ENCODE data around the gene COL2A1.
A peak's percentile ranks its signal among the peaks of the same experiment; 100 is the strongest.

COL2A1 gene

GRCh38 chr12:47991106-47992061 is 12.9 kb downstream of the COL2A1 start:
- DNase-seq, result no peak

DNA sequence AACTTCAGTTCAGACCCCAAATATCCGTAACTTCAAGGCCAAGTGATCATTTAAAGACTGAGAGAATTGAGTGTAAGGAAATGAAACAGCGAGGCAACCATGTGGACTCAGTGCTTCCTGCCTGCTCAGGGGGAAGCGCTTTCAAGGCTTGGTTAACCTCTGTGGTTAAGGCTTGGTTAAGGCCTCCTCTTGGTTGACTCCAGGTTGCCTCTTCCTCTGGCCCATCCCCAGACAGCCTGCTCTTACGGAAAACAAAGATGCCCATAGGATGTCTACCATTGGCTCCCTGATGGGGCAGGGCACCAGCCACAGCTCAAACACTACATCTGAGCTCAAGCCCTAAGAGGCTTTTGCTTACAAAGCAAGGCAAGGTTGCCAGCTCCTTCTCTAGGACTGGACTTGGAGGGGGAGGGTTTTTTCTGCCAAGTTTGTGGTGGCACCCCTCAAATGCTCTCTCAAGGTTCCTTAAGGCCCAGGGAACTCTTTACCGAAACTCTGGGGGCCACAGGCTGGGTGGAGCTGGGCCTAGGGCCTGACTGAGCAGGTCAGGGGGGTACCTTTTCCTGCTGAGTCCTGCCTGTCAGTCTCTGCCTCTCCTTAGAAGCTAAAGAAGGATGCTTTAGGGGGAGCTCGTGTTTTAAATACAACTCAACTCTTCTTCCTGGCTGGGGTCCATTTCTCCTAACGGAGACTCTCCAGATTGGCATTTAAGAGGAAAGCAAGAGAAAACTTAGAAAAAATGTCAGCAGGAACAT is 13.7 kb downstream of the COL2A1 start:
- DNase-seq, result no peak

DNA sequence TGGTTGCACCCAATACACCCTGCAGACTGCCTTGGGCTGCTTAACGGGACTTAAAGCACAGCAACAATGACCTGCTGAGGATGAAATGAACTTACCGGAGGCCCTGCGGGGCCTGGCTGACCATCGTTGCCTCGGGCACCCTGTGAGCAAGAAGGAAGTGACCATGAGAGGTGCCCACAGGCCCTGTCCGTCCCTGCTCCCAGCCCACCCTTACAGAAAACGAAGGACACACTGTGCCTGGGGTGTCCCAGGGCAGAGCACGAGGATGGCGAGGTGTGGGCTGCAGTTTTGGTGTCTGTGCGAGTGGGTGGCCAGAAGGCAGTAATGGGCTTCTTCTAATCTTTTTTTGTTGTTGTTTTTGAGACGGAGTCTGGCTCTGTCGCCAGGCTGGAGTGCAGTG is 14.6 kb downstream of the COL2A1 start:
- DNase-seq, result no peak

DNA sequence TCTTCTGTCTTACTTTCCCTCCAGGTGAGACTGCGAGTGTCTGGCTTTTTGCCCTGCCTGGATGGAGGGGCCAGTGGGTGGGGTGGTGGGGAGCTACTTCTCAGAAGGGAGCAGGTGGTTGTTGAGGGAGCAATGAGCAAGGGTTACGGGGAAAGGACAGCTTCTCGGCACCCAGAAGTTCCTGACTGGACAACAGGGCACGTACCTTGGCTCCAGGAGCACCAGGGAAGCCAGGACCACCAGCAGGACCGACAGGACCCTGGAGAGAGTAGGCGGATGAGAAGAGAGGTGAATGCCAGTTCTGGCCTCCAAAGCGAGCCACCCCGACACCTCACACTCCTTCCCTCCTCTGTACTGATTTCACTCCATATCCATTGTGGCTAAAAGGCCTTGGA is 15.3 kb downstream of the COL2A1 start:
- DNase-seq, result no peak

GRCh38 chr12:47988073-47989022 is 15.9 kb downstream of the COL2A1 start:
- DNase-seq, result peak in 7 of 56 donors; percentile 8 to 40 (median 17)

- peak in 27 of 56 donors; percentile 6 to 75 (median 45) for DNase-seq
These were observed 16.7 kb downstream of the COL2A1 start for GRCh38 chr12:47987411-47988072.

GRCh38 chr12:47986832-47987231 is 17.4 kb downstream of the COL2A1 start:
- no peak for DNase-seq

- no peak for DNase-seq
These were observed 18.0 kb downstream of the COL2A1 start for GRCh38 chr12:47986291-47986660.

- no peak for DNase-seq
These were observed 18.5 kb downstream of the COL2A1 start for GRCh38 chr12:47985596-47986290.

GRCh38 chr12:47984331-47984801 is 19.9 kb downstream of the COL2A1 start:
- no peak for DNase-seq

GRCh38 chr12:47983541-47984115 is 20.6 kb downstream of the COL2A1 start:
- peak in 1 of 56 donors; percentile 2 for DNase-seq

DNA sequence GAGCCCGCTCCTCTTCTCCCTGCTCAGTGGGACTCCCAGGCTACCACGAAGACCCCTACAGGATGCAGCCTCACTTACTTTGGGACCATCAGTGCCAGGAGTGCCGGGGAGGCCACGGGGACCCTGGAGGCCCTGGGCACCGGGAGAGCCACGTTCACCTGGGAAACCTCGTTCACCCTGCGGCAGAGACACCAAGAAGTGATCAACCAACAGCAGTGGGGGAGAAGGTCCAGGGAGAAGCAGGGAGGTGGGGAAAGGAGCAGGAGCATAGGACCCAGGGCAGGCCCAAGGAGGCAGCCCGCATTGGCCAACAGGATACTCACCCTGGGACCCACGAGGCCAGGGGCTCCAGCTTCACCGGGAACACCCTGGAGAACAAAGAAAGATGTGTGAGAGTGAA is 21.5 kb downstream of the COL2A1 start:
- DNase-seq, result no peak

- no peak for DNase-seq
These were observed 22.0 kb downstream of the COL2A1 start for GRCh38 chr12:47982311-47982710.

DNA sequence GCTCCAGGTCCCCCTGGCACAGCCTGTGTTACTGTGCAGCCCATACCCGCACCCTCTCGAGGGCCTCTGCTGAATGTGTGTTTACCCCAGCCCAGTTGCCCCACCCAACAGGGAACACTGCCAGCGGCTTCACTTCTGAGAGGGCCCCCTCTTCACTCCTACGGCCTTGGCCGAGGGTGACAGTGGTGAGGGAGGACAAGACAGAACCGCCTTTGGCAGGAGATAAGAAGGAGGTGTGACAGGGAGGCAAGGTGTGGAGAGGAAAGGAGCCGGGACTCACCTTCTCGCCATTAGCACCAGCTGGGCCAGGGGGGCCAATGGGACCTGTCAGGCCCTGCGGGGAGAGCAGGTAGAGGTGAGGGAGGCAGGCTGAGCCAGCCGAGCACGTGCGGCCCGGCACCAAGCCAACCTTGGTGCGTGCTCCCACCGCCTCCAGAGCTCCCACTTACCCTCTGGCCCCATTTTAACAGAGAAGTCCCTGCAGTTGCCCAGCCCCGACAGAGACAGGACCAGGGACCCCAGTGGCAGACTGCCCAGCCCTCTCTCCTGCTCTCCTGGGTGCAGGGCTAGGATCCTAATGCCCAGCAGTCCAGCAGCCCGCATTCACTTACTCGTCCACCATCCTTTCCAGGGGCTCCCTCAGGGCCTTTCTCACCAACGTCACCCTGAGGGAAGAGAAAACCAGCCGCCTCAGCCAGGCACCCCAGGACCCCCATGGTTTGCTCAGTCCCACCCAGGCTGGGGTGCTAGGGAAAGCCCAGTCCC is 22.6 kb downstream of the COL2A1 start:
- DNase-seq, result no peak

- no peak for DNase-seq
These were observed 23.3 kb downstream of the COL2A1 start for GRCh38 chr12:47980779-47981495.

DNA sequence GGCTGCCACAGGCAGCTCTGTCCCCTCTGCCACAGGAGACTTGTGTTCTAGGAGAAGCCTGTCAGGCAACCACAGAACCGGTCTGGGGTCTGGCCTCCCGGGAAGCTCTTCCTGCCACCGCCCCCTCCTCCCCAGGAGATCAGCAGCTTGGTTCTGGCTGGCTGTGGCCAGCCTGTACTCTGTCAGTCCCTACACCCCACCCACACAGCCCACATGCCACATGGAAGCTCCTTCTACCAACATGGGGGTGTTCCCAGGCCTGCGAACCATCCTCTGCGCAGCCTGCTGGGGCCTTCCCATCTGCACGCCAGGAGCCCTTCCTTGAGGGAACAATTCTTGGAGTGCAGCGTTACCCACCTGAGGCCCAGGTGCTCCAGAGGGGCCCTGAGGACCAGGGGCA is 24.1 kb downstream of the COL2A1 start:
- no peak for DNase-seq

GRCh38 chr12:47979686-47980085 is 24.6 kb downstream of the COL2A1 start:
- DNase-seq, result no peak

DNA sequence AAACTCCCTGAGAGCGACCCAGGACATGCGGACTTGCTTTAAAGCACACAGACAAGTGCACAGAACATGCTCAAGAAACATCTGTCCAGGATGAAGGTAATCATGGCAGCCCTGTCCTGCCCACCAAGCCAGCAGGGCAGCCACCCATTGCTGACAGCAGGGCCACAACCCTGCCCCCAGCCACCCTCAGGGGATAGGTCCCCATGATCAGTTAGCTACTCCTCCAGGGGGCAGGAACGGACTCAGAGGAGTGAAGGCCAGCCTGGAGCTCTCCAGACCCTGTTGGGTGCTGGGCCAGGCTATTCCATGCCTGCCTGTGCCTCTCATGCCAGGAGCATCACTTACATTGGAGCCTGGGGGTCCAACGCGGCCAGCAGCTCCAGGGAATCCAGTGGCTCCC is 25.1 kb downstream of the COL2A1 start:
- DNase-seq, result no peak
